Testis (tissue), 2 donors: ENCODE data around the gene WT1.

ENCODE experiments used
- CTCF ChIP-seq, 3 experiments: fragments of 450-650 bp in 2 of 3; fragments of 200-600 bp in 1 of 3; sonication (generic) in 1 of 3; IDR thresholded peaks; one replicate each; pipeline ENCODE4 v1.5.1; 2016 to 2019; ENCODE audit warnings: antibody characterized with exemption in 3 of 3, mild to moderate bottlenecking in 2 of 3, moderate library complexity in 1 of 3
- POLR2A ChIP-seq: fragments of 450-650 bp; IDR thresholded peaks from one replicate; pipeline ENCODE4 v1.6.1; 2017; ENCODE audit warnings: antibody characterized with exemption, mild to moderate bottlenecking, moderate library complexity

- no peak for TF ChIP-seq CTCF (IDR thresholded peaks at IDR 0.05)
- no peak for TF ChIP-seq POLR2A
Observed at GRCh38 chr11:32388365-32388764, 47.0 kb downstream of the WT1 start.
